OCI-LY3 (cell line): Measurements from ENCODE around the gene MFSD11.

Experiments
- CTCF ChIP-seq: fragments of 200-600, 300-600 bp; sonication (generic); IDR thresholded peaks from 2 replicates; pipeline ENCODE4 v1.5.1; 2014; ENCODE audit warnings: antibody characterized with exemption, low read length, low read depth
- EZH2phosphoT487 ChIP-seq: fragments of 200-600 bp; shearing (Covaris generic); IDR thresholded peaks from 2 replicates; pipeline ENCODE4 v1.6.1; 2018; ENCODE audit warnings: antibody characterized with exemption, mixed run types, low read depth

GRCh38 chr17:76820561-76820960, 82.6 kb downstream of the MFSD11 start:
- TF ChIP-seq CTCF (no peak), EZH2phosphoT487 (no peak)
